Breast epithelium (tissue), 3 donors: ENCODE results near the gene ZNRF2.

Experiments
- CTCF ChIP-seq, 3 donors: fragments of 450-650 bp; IDR thresholded peaks; one replicate each; pipeline ENCODE4 v1.5.1; 2016 to 2017; ENCODE audit warnings: antibody characterized with exemption in 3 of 3, mild to moderate bottlenecking in 3 of 3, moderate library complexity in 3 of 3
- POLR2A ChIP-seq: fragments of 450-650 bp; IDR thresholded peaks from one replicate; pipeline ENCODE4 v1.6.1; 2016; ENCODE audit warnings: antibody characterized with exemption, mild to moderate bottlenecking, moderate library complexity
- POLR2AphosphoS5 ChIP-seq, 3 donors: sonication (generic); formaldehyde crosslinking; IDR thresholded peaks; one replicate each; pipeline ENCODE4 v1.6.1; 2017; ENCODE audit warnings: antibody characterized with exemption in 3 of 3

DNA sequence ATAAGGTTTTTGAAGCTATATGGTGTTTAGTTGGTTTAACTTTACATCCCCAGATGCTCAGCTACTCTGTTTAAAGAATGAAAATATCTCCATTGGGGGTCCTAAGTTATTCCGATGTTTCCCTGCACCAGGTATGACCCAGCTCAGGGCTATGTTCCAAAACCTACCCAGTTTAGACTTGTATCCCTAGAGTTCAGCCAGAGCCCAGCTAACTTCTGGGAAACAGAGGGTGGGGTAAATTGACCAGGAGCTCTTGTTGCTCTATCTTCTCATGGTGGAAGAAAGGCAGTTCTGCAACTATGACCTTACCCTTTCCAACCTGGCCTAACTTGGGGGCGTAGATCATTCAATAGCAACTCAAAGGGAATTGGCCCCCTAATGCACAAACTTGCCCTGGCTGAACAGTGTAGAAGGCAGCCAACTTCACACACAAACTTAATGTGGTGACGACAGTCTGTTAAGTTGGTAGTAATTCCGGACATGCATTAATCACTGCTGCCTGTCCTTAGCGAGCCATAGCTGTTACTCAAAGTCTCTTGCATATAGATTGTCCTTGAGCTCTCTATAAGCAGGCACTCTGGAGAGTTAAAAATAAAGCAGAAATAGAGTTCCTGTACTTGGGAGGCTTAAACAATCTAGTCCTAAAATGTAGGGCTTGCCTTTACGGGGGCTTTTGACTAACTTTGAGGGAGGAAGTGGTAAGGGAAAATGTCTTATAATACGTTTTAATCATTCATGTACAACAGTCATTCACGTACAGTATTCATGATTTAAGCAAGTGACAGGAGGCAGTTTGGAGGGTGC lies 5.3 kb upstream of the ZNRF2 start:
- no peak for TF ChIP-seq CTCF (IDR thresholded peaks at IDR 0.05)
- TF ChIP-seq POLR2A, result no peak
- TF ChIP-seq POLR2AphosphoS5 (IDR thresholded peaks at IDR 0.05), result no peak
